ENCODE data around the gene VSIG2.

DNA sequence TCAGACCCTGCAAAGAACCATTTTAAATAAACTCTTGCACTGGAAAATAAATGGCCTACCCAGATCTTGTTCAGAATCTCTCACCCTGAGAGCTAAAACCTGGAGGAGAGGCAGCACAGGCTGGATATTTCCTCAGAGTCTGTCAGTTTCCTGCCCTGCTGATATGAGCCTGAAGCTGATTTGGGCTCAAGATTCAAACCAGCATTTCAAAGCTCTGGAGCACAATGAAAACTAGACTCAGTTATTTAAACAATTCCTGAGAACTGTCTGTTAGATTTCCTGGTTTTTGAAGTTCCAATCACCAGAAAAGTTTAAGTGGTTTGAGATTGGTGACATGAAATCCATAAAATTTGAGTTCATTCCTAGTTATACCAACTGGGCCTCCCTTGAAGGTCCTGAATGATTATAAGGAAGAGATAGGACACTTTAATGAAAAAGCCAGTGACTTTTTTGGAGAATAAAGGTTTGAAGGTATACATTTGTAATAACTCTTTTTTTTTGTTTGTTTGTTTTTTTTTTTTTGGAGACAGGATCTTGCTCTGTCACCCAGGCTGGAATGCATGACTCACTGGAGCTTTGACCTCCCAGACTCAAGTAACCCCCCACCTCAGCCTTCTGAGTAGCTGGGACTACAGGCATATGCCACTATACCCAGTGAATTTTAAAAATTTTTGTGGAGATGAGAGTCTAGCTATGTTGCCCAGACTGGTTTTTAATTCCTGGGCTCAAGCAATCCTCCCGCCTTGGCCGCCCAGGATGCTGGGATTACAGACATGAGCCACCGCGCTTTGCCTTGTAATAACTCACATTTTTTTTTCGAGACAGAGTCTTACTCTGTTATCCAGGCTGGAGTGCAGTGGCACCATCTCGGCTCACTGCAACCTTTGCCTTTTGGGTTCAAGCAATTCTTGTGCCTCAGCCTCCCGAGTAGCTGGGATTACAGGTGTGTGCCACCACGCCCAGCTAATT, 18.0 kb upstream of the VSIG2 start:
- TF ChIP-seq POLR2AphosphoS5 (IDR thresholded peaks at IDR 0.05) = no peak
- TF ChIP-seq, protein P1, sequence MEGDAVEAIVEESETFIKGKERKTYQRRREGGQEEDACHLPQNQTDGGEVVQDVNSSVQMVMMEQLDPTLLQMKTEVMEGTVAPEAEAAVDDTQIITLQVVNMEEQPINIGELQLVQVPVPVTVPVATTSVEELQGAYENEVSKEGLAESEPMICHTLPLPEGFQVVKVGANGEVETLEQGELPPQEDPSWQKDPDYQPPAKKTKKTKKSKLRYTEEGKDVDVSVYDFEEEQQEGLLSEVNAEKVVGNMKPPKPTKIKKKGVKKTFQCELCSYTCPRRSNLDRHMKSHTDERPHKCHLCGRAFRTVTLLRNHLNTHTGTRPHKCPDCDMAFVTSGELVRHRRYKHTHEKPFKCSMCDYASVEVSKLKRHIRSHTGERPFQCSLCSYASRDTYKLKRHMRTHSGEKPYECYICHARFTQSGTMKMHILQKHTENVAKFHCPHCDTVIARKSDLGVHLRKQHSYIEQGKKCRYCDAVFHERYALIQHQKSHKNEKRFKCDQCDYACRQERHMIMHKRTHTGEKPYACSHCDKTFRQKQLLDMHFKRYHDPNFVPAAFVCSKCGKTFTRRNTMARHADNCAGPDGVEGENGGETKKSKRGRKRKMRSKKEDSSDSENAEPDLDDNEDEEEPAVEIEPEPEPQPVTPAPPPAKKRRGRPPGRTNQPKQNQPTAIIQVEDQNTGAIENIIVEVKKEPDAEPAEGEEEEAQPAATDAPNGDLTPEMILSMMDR (IDR thresholded peaks at IDR 0.05) = no peak

Data from gastroesophageal sphincter (tissue), 3 donors.